SJCRH30 (cell line): ENCODE results near the gene SEC16B. TPM values are rescaled to one million over a fixed set of nuclear protein-coding genes. Genes with fewer than 3 reads are reported as not detected.
A peak's percentile ranks its signal among the peaks of the same experiment; 100 is the strongest.

Experiments used
- DNase-seq, 2 experiments: peaks; one replicate each; pipeline ENCODE4 v3.0.0-alpha.2; 2015 to 2020
- H3K27ac ChIP-seq: fragments of 250-450 bp; sonication (Bioruptor Pico); 2 replicates; pipeline ENCODE4 v1.5.1; 2020; ENCODE audit warnings: mild to moderate bottlenecking, moderate library complexity
- H3K27me3 ChIP-seq: fragments of 250-450 bp; sonication (Bioruptor Pico); 2 replicates; pipeline ENCODE4 v1.5.1; 2020; ENCODE audit warnings: mild to moderate bottlenecking, moderate library complexity
- H3K36me3 ChIP-seq: fragments of 250-450 bp; sonication (Bioruptor Pico); 2 replicates; pipeline ENCODE4 v1.5.1; 2020; ENCODE audit warnings: mild to moderate bottlenecking, moderate library complexity
- H3K4me1 ChIP-seq: fragments of 250-450 bp; sonication (Bioruptor Pico); 2 replicates; pipeline ENCODE4 v1.5.1; 2020; ENCODE audit warnings: mild to moderate bottlenecking, moderate library complexity
- H3K4me3 ChIP-seq: fragments of 250-450 bp; sonication (Bioruptor Pico); 2 replicates; pipeline ENCODE4 v1.5.1; 2020; ENCODE audit warnings: mild to moderate bottlenecking, moderate library complexity
- H3K9me3 ChIP-seq: fragments of 250-450 bp; sonication (Bioruptor Pico); replicated peaks from 2 replicates; pipeline ENCODE4 v1.5.1; 2020; ENCODE audit warnings: mild to moderate bottlenecking, moderate library complexity
- total RNA-seq: library from RNA; depleted of rRNA; stranded (reverse); fragments of >200 nt; shearing (Covaris generic); gene quantifications from 2 replicates; pipeline ENCODE4 v1.2.3, GENCODE V29; 2014

The SEC16B gene
- total RNA-seq, 1 experiment from 2014 or later = 0.04 TPM

DNA sequence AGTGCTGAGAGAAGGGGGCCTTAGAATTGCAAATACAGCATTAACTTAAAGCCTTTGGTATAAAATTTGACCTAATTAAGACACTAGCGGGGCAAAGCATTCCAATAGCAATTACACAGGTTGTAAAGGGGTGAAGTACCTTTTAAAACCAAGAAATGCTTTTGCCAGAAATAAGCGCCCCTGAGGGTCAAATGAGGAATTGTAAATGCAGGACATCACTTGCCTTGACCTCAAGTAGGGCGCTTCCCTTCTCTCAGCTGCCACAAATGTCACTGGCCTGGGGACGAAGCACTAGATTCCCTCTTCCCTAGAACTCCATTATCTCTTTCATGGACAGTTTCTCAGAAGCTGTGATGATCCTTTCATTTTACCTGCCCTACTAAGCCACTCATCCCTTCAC is 48.3 kb downstream of the SEC16B start:
- no peak overlapping the region for H3K27ac ChIP-seq
- H3K4me3 ChIP-seq = no peak overlapping the region
- H3K27me3 ChIP-seq = peaks cover 5% of the 10 kb centered on the region; the same call in 1 of the 2 replicates
- no peak for DNase-seq
- H3K4me1 ChIP-seq = no peaks in the 10 kb centered on the region
- no peaks in the 10 kb centered on the region for H3K9me3 ChIP-seq
- no peaks in the 10 kb centered on the region for H3K36me3 ChIP-seq

DNA sequence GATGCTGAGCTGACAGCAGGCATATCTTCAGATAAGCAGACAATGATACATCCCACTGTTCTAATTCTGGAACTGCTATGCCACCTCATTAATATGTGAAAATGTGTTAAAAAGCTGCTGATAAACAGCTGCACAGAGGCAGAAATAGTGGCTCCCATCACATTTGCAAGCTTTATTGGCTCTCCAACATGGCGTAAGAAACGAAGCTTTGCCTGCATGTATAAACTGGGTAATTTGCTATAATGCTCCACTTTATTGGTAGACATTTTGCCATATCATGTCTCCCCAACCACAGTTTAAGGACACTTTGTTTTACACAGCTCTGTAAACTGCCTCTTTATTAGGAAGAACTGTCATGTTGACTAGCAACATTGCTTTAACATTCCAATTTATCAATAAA is 49.8 kb downstream of the SEC16B start:
- Histone ChIP-seq H3K27me3 (peaks cover 5% of the 10 kb centered on the region; the same call in 1 of the 2 replicates), H3K4me3 (no peak overlapping the region), H3K36me3 (no peaks in the 10 kb centered on the region), H3K9me3 (no peaks in the 10 kb centered on the region), H3K27ac (no peak overlapping the region), H3K4me1 (no peaks in the 10 kb centered on the region)
- DNase-seq = no peak

DNA sequence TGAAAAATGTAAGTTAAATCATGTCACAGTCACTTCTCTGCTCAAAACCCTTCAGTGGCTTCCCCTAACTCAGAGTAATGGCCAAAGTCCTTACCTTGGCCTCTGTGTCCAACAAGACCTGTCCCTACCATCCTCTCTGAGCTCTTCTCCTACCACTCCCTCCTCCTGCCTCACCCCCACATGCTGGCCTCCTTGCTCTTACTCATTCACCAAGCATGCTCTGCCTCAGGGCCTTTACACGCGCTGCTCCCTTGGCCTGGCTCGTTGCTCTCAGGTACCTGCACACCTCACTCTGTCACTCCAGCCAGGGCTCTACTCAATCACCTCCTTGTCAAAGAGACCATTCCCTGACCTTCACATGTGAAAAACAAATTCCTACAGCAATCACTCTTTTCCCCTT is 54.2 kb downstream of the SEC16B start:
- no peaks in the 10 kb centered on the region for H3K36me3 ChIP-seq
- no peak overlapping the region for H3K27ac ChIP-seq
- H3K4me1 ChIP-seq = no peaks in the 10 kb centered on the region
- no peak for DNase-seq
- no peaks in the 10 kb centered on the region for H3K9me3 ChIP-seq
- no peak overlapping the region for H3K4me3 ChIP-seq
- H3K27me3 ChIP-seq = no peaks in the 10 kb centered on the region

DNA sequence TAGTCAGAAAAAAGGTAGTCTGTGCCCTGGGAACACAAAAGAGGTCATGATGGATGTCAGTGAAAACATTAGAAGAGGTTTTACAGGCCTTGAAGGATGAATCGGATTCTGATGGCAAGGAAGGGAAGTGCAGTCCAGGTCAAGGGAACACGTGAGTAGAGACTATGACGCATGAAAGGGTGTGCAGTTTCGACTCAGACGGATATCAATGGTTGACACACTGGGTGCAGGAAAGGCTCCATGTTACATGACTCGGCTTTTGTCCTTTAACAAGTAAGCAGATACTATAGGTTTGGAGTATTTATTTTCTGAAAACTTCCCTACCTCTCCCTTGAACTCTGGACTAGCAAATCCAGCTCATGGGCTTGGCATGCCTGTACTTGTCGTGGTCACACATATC is 55.3 kb downstream of the SEC16B start:
- DNase-seq = no peak
- H3K4me1 ChIP-seq = no peaks in the 10 kb centered on the region
- no peaks in the 10 kb centered on the region for H3K27me3 ChIP-seq
- no peaks in the 10 kb centered on the region for H3K36me3 ChIP-seq
- H3K9me3 ChIP-seq = no peaks in the 10 kb centered on the region
- H3K27ac ChIP-seq = no peak overlapping the region
- H3K4me3 ChIP-seq = no peak overlapping the region

DNA sequence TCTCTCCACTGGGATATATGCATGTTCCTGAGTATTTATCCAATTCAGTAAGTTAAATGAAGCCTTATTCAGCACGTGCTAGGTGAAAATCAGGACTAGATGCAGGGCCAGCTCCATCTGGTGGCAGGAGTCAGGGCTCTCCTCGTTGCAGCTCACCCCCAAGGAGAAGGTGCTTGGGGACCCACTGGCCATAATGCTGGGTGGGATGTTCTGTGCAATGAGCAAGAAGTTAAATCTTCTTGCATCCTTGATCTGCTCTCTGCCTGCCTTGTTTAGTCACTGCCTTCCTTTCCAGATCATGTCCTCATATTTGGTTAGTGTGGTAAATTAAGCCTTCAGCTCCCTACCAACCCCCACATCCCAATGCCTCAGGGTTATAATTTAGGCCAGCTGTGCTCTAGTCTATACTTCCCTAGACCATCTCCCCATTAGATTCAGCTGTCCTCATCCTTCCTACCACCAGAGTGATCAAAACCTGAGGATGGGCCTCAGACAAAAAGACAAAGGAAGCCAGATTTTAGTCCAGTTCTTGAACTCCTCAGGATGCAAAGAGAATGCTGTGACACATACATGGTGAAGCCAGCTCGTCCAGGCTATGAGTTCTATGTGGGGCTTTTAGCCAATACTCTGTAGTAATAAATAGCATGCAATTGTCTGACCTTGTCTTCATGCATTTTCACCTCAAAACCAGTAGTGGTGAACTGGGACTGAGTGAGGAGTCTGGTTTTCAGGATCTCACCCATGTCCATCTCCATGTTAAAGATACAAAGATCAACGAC is 55.9 kb downstream of the SEC16B start:
- Histone ChIP-seq H3K9me3 (no peaks in the 10 kb centered on the region), H3K4me3 (no peak overlapping the region), H3K27ac (no peak overlapping the region), H3K36me3 (no peaks in the 10 kb centered on the region), H3K27me3 (no peaks in the 10 kb centered on the region), H3K4me1 (no peaks in the 10 kb centered on the region)
- DNase-seq = peak; percentile 5 to 9

DNA sequence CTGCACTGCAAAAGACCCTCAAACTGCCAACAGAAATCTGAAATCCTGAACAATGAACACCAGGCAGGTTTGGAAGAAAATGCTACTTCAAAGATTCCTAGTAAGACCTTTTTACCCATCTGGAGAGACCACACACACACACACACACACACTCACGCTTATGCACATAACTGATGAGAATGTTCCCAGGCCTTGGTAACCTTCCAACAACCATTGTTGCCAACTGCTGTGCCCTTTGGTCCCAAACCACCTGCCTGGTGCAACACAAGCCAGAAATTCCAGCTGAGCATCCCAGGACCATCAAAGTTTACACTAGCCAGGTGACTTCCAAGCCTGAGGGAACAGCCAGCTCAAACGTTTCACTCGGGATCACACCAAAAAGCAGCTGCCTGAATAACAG is 56.9 kb downstream of the SEC16B start:
- DNase-seq = no peak
- no peaks in the 10 kb centered on the region for H3K36me3 ChIP-seq
- H3K9me3 ChIP-seq = no peaks in the 10 kb centered on the region
- no peak overlapping the region for H3K4me3 ChIP-seq
- H3K27me3 ChIP-seq = no peaks in the 10 kb centered on the region
- no peaks in the 10 kb centered on the region for H3K4me1 ChIP-seq
- no peak overlapping the region for H3K27ac ChIP-seq

DNA sequence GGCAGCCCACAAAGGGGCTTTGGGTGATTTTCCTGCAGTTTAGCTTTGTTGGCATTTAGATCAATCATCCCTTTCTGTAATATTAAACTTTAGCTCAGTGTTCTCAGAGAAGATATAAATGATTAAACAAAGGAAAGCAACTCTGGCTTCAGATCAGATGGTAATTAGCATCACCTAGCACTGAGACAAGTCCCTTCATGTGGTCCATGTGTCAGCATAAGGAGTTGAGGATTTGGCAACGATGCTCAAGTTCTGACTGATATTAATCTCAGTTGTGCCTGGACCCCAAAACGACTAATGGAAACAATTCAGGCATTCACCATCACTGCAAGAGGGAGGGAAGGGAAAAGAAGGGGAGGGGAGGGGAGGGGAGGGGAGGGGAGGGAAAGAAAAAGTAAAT is 60.4 kb downstream of the SEC16B start:
- no peak overlapping the region for H3K27ac ChIP-seq
- H3K9me3 ChIP-seq = no peaks in the 10 kb centered on the region
- no peak overlapping the region for H3K4me3 ChIP-seq
- no peaks in the 10 kb centered on the region for H3K4me1 ChIP-seq
- H3K27me3 ChIP-seq = no peaks in the 10 kb centered on the region
- no peak for DNase-seq
- no peaks in the 10 kb centered on the region for H3K36me3 ChIP-seq

DNA sequence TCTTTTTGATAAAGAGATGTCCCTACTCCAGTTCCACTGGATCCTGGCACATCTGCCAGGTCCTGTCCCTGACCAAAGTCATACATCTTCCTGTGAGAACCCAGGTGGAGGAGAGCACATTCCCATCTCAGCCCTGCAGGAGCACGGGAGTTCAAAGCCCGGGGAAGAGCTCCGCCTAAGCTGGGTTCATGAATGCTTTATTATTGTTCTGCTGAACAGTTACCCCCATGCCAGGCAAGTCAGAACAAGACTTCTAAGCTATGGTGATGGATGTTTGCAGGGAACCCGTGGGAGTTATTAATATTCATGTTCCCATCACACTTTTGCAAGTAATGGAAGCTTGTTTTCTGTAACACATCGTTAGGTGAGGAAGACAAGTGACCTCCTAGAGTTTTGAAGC is 62.9 kb downstream of the SEC16B start:
- Histone ChIP-seq H3K27ac (no peak overlapping the region), H3K4me1 (no peaks in the 10 kb centered on the region), H3K4me3 (no peak overlapping the region), H3K9me3 (no peaks in the 10 kb centered on the region), H3K36me3 (no peaks in the 10 kb centered on the region), H3K27me3 (no peaks in the 10 kb centered on the region)
- DNase-seq = no peak

DNA sequence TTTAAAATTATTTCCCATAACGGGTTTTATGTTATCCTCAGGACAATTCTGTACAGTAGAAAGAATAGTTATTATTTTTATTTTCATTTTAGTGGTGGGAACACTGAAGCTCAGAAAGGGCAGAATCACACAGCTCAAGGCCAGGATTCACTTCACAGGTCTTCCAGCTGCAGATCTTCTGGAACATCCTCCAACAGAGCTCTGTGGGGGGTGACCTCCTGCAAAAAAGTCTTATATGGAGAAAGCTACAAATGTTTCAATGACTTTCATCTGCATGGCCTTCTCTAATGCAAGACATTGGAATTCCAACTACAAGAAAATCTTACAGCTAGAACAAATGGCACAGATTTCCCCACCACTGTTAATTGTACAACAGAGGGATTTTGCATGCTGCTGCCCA is 64.2 kb downstream of the SEC16B start:
- Histone ChIP-seq H3K4me1 (no peaks in the 10 kb centered on the region), H3K27me3 (no peaks in the 10 kb centered on the region), H3K9me3 (no peaks in the 10 kb centered on the region), H3K36me3 (no peaks in the 10 kb centered on the region), H3K27ac (no peak overlapping the region), H3K4me3 (no peak overlapping the region)
- DNase-seq = no peak

DNA sequence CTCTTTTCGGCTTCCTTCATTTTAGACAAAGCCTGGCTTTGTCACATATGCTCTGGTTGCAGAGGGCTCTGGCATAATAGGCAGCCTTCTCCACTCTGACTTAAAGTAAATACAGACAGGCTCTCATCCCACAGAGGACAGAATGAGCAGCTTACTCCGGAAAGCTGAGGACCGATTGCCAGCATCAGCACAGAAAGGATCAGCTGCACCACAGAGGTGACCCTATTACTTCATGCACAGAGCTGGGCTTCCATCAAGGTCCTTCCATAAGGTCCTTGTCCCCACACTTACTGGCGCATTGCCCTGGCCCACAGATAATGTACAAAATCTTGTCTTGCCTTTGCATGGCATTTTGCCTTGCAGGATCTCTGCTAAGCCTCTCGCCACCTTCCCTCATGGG is 67.6 kb downstream of the SEC16B start:
- no peaks in the 10 kb centered on the region for H3K36me3 ChIP-seq
- DNase-seq = no peak
- no peaks in the 10 kb centered on the region for H3K4me1 ChIP-seq
- no peak overlapping the region for H3K4me3 ChIP-seq
- H3K27me3 ChIP-seq = no peaks in the 10 kb centered on the region
- no peaks in the 10 kb centered on the region for H3K9me3 ChIP-seq
- H3K27ac ChIP-seq = no peak overlapping the region

DNA sequence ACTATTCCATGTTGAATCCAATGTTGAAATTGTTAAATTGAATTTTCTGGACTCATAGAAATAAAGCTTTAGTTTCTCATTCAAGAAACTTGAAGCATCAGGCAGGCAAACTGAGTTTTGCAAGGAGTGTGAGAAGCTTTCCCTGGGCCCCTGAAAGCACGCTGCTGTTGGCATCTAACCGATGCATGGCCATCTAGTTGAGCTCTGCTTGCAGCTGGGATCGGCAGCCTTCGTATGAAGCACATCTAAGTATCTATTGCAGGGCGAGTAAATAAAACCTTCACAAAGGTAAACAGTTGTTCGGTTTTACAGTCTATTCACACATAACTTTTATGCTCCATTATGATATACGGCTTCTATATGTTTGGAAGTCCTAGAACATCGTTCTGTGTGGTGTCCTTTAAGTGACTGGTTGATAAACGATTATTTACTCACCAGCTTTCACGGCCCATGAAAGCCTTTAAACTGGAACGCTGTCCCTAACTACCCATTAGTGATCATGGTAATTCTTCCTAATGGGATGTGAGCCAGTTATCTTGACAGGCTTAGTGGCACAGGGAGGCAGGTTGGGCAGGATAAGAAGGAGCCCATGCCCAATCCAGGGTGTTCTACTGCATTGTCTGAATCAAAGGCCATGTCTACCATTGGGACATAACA is 71.7 kb downstream of the SEC16B start:
- Histone ChIP-seq H3K9me3 (no peaks in the 10 kb centered on the region), H3K4me3 (no peak overlapping the region), H3K27ac (no peak overlapping the region), H3K27me3 (no peaks in the 10 kb centered on the region), H3K4me1 (no peaks in the 10 kb centered on the region), H3K36me3 (no peaks in the 10 kb centered on the region)
- no peak for DNase-seq

DNA sequence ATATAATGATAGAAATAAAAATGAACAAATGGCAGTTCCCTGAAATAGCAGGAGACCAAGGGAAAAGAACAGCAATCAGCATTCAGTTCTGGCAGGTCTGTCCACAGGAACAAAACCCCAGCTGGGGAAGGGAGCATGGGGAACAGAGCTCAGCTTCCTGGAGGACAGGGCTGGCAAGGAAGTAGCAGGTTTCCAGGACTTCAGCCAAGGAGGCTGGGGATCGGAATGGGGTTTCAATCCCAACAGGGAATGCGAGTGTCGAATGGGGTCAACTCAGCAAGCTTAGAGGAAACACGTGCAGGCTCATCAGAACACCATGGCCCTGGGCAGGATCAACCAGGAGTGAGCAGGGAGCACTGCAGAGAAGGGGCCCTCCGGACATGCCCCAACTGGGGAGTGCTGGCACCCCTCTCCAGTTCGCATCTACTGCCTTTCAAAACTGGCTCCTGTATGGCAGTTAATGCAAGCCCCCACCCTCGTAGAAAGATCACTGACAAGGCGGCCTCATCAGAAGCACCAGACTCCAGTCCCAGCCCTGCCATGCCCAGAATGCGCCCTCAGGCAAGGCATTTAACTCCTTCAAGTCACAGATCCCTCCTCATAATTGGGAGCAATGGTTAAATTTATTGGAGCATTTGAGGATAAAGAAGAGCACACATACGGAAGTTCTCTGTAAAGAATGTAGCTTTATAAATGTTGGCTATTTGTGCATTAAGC is 72.4 kb downstream of the SEC16B start:
- no peaks in the 10 kb centered on the region for H3K9me3 ChIP-seq
- no peaks in the 10 kb centered on the region for H3K27me3 ChIP-seq
- H3K4me1 ChIP-seq = no peaks in the 10 kb centered on the region
- H3K4me3 ChIP-seq = no peak overlapping the region
- no peak for DNase-seq
- no peak overlapping the region for H3K27ac ChIP-seq
- H3K36me3 ChIP-seq = no peaks in the 10 kb centered on the region
